Thymus (tissue), 11 donors: ENCODE data around the gene BMAL1. TPM values are rescaled to one million over a fixed set of nuclear protein-coding genes. Genes with fewer than 3 reads are reported as not detected.
"Not testable (repeated sequence)": the region's sequence is repeated elsewhere in the genome, so short reads cannot be mapped to it uniquely, and the experiment has no call there.

ENCODE experiments used
- DNase-seq, 9 donors: peaks; one replicate each; pipeline ENCODE4 v3.0.0-alpha.2; 2013; ENCODE audit warnings: low spot score in 9 of 9, low read depth in 6 of 9, missing footprints in 1 of 9
- H3K27ac ChIP-seq, 2 donors: one replicate each; pipeline ENCODE4 v1.5.1; 2013; ENCODE audit warnings: control low read depth in 1 of 2, low read depth in 1 of 2, low read length in 1 of 2, mild to moderate bottlenecking in 1 of 2, moderate library complexity in 1 of 2
- H3K27me3 ChIP-seq, 2 donors: one replicate each; pipeline ENCODE4 v1.5.1; 2013; ENCODE audit warnings: low read length in 1 of 2; ENCODE audit not compliant: control insufficient read depth in 2 of 2, insufficient read depth in 1 of 2
- H3K36me3 ChIP-seq, 2 donors: one replicate each; pipeline ENCODE4 v1.5.1; 2013; ENCODE audit warnings: low read length in 1 of 2, mild to moderate bottlenecking in 1 of 2, moderate library complexity in 1 of 2; ENCODE audit not compliant: control insufficient read depth in 2 of 2, insufficient read depth in 2 of 2
- H3K4me1 ChIP-seq, 2 donors: one replicate each; pipeline ENCODE4 v1.5.1; 2013; ENCODE audit warnings: low read length in 2 of 2; ENCODE audit not compliant: control insufficient read depth in 2 of 2, insufficient read depth in 2 of 2
- H3K4me3 ChIP-seq, 2 donors: one replicate each; pipeline ENCODE4 v1.5.1; 2013; ENCODE audit warnings: low read length in 2 of 2, control low read depth in 1 of 2, mild to moderate bottlenecking in 1 of 2
- H3K9me3 ChIP-seq, 2 donors: one replicate each; pipeline ENCODE4 v1.5.1; 2013; ENCODE audit warnings: low read length in 1 of 2, mild to moderate bottlenecking in 1 of 2; ENCODE audit not compliant: control insufficient read depth in 2 of 2, insufficient read depth in 1 of 2
- WGBS: extraction: QIAGEN DNeasy Blood & Tissue Kit; methylation state at CpG from one replicate; pipeline ENCODE4 v1.1.7; 2013; 5-methylcytosine and 5-hydroxymethylcytosine counted together
- polyA plus RNA-seq: library from polyadenylated mRNA; stranded (reverse); fragments of 200-250 nt; gene quantifications from one replicate; pipeline ENCODE4 v1.2.3, GENCODE V29; 2013
- total RNA-seq: library from RNA; stranded (reverse); fragments of 120-200 nt; gene quantifications from one replicate; pipeline ENCODE4 v1.2.4, GENCODE V29; 2013
- donor health status: healthy.

BMAL1 gene
- total and polyA plus RNA-seq, 2 donors: 28.8 to 35.4 TPM

DNA sequence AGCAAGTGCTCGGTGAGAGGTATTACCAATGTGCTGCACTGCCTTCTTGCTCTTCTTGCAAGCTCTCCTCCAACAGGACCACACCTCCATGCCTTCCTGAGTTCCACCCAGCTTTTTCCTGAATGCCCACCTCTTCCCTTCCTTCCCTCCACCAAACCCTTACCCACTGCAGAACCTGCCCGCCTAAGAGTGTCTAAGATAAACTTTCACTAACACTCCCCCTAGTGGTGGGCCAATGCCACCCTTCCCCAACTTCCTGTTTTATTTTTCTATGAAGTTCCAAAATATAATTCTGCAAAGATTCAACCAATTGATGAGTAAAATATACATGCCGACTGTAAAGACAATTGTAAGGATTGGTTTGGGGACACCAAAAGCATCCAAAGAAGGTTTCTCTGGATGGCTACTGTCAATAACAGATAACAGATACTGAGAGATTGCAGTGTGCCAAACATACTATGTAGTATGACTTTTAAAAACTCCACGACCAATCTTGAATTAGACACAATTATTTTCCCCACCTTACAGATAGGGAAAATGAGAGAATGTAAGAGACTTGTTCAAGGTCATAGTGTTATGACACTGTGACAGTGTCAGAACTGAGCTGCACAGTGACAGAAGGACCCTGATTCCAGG lies 38.6 kb upstream of the BMAL1 start:
- H3K4me3 ChIP-seq: no peak overlapping the region
- no peaks in the 10 kb centered on the region for H3K4me1 ChIP-seq
- H3K27me3 ChIP-seq: peaks cover 0 to 3% of the 10 kb centered on the region in 2 donors
- H3K27ac ChIP-seq: no peak overlapping the region
- no peaks in the 10 kb centered on the region for H3K9me3 ChIP-seq
- peak in 8 of 9 donors; percentile 19 to 60 (median 34) for DNase-seq
- H3K36me3 ChIP-seq: no peaks in the 10 kb centered on the region
- WGBS: 65% methylated on average over 4 of the region's 4 CpGs

DNA sequence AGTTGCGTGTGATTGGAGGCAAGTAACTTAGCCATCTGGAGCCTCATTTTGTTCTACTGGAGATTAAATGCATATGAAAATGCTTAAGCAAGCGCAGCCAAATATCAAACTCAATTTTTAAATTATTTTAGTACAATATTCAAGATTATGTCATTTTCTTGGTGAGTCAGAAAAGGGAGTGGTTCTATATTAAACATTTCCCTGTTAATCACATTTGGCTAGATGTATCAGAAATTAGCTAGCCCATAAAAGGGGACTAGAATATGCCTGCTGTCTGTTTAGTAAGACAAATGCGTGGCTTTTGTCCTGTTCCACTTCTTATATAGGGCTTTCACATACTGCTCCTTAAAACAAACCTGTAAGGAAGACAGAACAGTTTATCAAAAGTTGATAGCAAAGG lies 35.0 kb upstream of the BMAL1 start:
- no peaks in the 10 kb centered on the region for H3K36me3 ChIP-seq
- no peak overlapping the region for H3K4me3 ChIP-seq
- no peaks in the 10 kb centered on the region for H3K4me1 ChIP-seq
- DNase-seq: no peak
- H3K27me3 ChIP-seq: peaks cover 0 to 2% of the 10 kb centered on the region in 2 donors
- 96% methylated on average over 3 of the region's 3 CpGs for WGBS
- no peaks in the 10 kb centered on the region for H3K9me3 ChIP-seq
- no peak overlapping the region for H3K27ac ChIP-seq

- H3K9me3 ChIP-seq: no peaks in the 10 kb centered on the region
- no peak overlapping the region for H3K4me3 ChIP-seq
- WGBS: 78% methylated on average over 5 of the region's 5 CpGs
These were observed 29.8 kb upstream of the BMAL1 start for GRCh38 chr11:13247606-13248296.

GRCh38 chr11:13249177-13249576 lies 28.4 kb upstream of the BMAL1 start:
- no peak for DNase-seq
- 97% methylated on average over 2 of the region's 2 CpGs for WGBS
- H3K27ac ChIP-seq: no peak overlapping the region
- H3K9me3 ChIP-seq: no peaks in the 10 kb centered on the region
- no peaks in the 10 kb centered on the region for H3K36me3 ChIP-seq
- H3K27me3 ChIP-seq: peaks cover 0 to 2% of the 10 kb centered on the region in 2 donors
- no peaks in the 10 kb centered on the region for H3K4me1 ChIP-seq
- no peak overlapping the region for H3K4me3 ChIP-seq

More at GRCh38 chr11:13247606-13248296, 29.8 kb upstream of the BMAL1 start:
- no peak for DNase-seq
- no peak overlapping the region for H3K27ac ChIP-seq
- peaks cover 0 to 2% of the 10 kb centered on the region in 2 donors for H3K27me3 ChIP-seq
- H3K36me3 ChIP-seq: no peaks in the 10 kb centered on the region
- H3K4me1 ChIP-seq: no peaks in the 10 kb centered on the region

GRCh38 chr11:13249992-13250391 lies 27.6 kb upstream of the BMAL1 start:
- H3K27ac ChIP-seq: no peak overlapping the region
- 59% methylated on average over 2 of the region's 2 CpGs for WGBS
- no peaks in the 10 kb centered on the region for H3K4me1 ChIP-seq

GRCh38 chr11:13251966-13252365 lies 25.6 kb upstream of the BMAL1 start:
- DNase-seq: no peak

More at GRCh38 chr11:13249992-13250391, 27.6 kb upstream of the BMAL1 start:
- H3K27me3 ChIP-seq: no peaks in the 10 kb centered on the region
- no peak for DNase-seq
- no peaks in the 10 kb centered on the region for H3K9me3 ChIP-seq
- no peaks in the 10 kb centered on the region for H3K36me3 ChIP-seq
- H3K4me3 ChIP-seq: no peak overlapping the region

DNA sequence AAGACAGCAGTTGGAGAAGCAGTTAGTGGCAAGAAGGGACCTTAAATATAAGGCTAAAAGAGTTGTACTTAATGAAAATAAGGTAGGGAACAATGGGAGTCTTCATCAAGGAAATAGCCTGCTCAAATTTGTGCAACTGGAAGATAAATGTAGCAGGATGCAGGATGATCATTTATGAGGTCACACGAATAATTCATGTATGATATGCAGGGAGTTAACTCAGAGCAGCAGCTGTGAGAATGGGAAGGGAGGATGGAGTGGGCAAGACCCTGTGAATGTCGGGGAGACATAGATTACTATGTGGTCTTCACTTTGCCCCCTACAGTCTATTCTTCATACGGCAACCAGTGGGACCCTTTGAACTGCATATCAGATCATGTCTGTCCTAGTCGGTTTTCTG lies 25.2 kb upstream of the BMAL1 start:
- no peak for DNase-seq
- Histone ChIP-seq H3K4me1 (no peaks in the 10 kb centered on the region), H3K9me3 (no peaks in the 10 kb centered on the region), H3K4me3 (no peak overlapping the region), H3K27me3 (no peaks in the 10 kb centered on the region), H3K36me3 (no peaks in the 10 kb centered on the region), H3K27ac (no peak overlapping the region)
- 93% methylated on average over 4 of the region's 4 CpGs for WGBS

More at GRCh38 chr11:13251966-13252365, 25.6 kb upstream of the BMAL1 start:
- 98% methylated on average over 2 of the region's 2 CpGs for WGBS
- Histone ChIP-seq H3K27me3 (no peaks in the 10 kb centered on the region), H3K36me3 (no peaks in the 10 kb centered on the region), H3K27ac (no peak overlapping the region), H3K9me3 (no peaks in the 10 kb centered on the region), H3K4me3 (no peak overlapping the region), H3K4me1 (no peaks in the 10 kb centered on the region)

- no peak for DNase-seq
- H3K9me3 ChIP-seq: no peaks in the 10 kb centered on the region
- H3K27me3 ChIP-seq: peaks cover 0 to 11% of the 10 kb centered on the region in 2 donors
- no peaks in the 10 kb centered on the region for H3K36me3 ChIP-seq
- no peak overlapping the region for H3K4me3 ChIP-seq
- peaks cover 0 to 11% of the 10 kb centered on the region in 2 donors for H3K4me1 ChIP-seq
- 78% methylated on average over 3 of the region's 3 CpGs for WGBS
- H3K27ac ChIP-seq: no peak overlapping the region
These were observed 21.4 kb upstream of the BMAL1 start for GRCh38 chr11:13256216-13256615.

DNA sequence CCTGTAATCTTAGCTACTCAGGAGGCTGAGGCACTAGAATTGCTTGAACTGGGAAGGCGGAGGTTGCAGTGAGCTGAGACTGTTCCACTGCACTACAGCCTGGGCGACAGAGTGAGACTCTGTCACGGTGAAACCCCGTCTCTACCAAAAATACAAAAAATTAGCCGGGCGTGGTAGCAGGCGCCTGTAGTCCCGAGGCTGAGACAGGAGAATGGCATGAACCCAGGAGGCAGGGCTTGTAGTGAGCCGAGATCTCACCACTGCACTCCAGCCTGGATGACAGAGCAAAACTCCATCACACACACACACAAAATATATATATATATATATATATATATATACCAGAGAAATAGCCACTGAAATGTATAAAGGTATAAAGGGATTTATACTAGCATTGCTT lies 19.5 kb upstream of the BMAL1 start:
- H3K4me1 ChIP-seq: peaks cover 0 to 11% of the 10 kb centered on the region in 2 donors
- not testable (repeated sequence) for H3K27ac ChIP-seq, H3K4me3 ChIP-seq, H3K36me3 ChIP-seq, DNase-seq, H3K9me3 ChIP-seq
- 94% methylated on average over 9 of the region's 9 CpGs for WGBS
- peaks cover 0 to 13% of the 10 kb centered on the region in 2 donors for H3K27me3 ChIP-seq
